ENCODE results near the gene CISD2.

- TF ChIP-seq POLR2AphosphoS5 (IDR thresholded peaks at IDR 0.05; ENCODE audit: low read depth, low read length) (no peak), POLR2A (IDR thresholded peaks at IDR 0.05; ENCODE audit: low read depth, low read length) (no peak), TAF1 (IDR thresholded peaks at IDR 0.05; ENCODE audit: low read depth, low read length) (no peak)
Measured at GRCh38 chr4:102843273-102843672, 25.5 kb upstream of the CISD2 start.

All from GM12891 (cell line).